ENCODE results near the gene GOLGA8Q. TPM values are rescaled to one million over a fixed set of nuclear protein-coding genes. Genes with fewer than 3 reads are reported as not detected.

The GOLGA8Q gene
- 0.17 to 0.22 TPM in 2 of 5 replicates, not detected in the others for total RNA-seq (2022; extraction: Qiagen RNA extraction)

GRCh38 chr15:30551750-30552149, at the start of gene GOLGA8Q:
GOLGA8Q (plus strand) TSS chr15:30552050; CDS start chr15:30552078, 28 bp downstream.

GRCh38 chr15:30603796-30604195, 51.9 kb downstream of the GOLGA8Q start, which contains the start of gene GOLGA8H:
GOLGA8H (plus strand) TSS chr15:30604028; CDS start chr15:30604126, 98 bp downstream.

Other genes with a start within 250 kb of the GOLGA8Q start
- gene CHRFAM7A, start 158.5 kb upstream of the GOLGA8Q start, total RNA-seq (2022; extraction: Qiagen RNA extraction): 4.6 to 8.9 TPM (median 7.4 TPM) in 5 replicates
- 0.17 to 0.26 TPM (median 0.22 TPM) in 4 of 5 replicates, not detected in the other for gene GOLGA8R, start 137.8 kb upstream of the GOLGA8Q start, total RNA-seq (2022; extraction: Qiagen RNA extraction)
- 1.9 to 3.7 TPM (median 2.6 TPM) in 5 replicates for gene GOLGA8H, start 52.0 kb downstream of the GOLGA8Q start, total RNA-seq (2022; extraction: Qiagen RNA extraction)